Mesendoderm (in vitro differentiated cells): ENCODE measurements around the gene IL17RB.

Experiments
- DNase-seq: peaks from one replicate; pipeline ENCODE4 v3.0.0; 2013
- H2AK5ac ChIP-seq: 2 replicates; pipeline ENCODE4 v1.6.1; 2013; ENCODE audit warnings: low read length, inconsistent platforms
- H2BK120ac ChIP-seq: 2 replicates; pipeline ENCODE4 v1.6.1; 2013; ENCODE audit warnings: low read depth, mild to moderate bottlenecking, low read length, moderate library complexity, mixed read lengths
- H2BK15ac ChIP-seq: replicated peaks from 2 replicates; pipeline ENCODE4 v1.6.1; 2013; ENCODE audit warnings: low read depth, mild to moderate bottlenecking, moderate library complexity
- H2BK5ac ChIP-seq: 2 replicates; pipeline ENCODE4 v1.6.1; 2013; ENCODE audit warnings: low read length, inconsistent platforms
- H3K18ac ChIP-seq: 2 replicates; pipeline ENCODE4 v1.6.1; 2013; ENCODE audit warnings: mild to moderate bottlenecking, low read length, mixed read lengths
- H3K23ac ChIP-seq: one replicate; pipeline ENCODE4 v1.6.1; 2013; ENCODE audit warnings: low read length
- H3K27ac ChIP-seq: 2 replicates; pipeline ENCODE4 v1.5.1; 2013; ENCODE audit warnings: low read depth, mild to moderate bottlenecking, inconsistent platforms, low read length, moderate library complexity
- H3K27me3 ChIP-seq: 2 replicates; pipeline ENCODE4 v1.6.1; 2013; ENCODE audit warnings: low read length, control low read depth, mild to moderate bottlenecking, inconsistent platforms; ENCODE audit not compliant: insufficient read depth, poor library complexity
- H3K36me3 ChIP-seq: 2 replicates; pipeline ENCODE4 v1.6.1; 2013; ENCODE audit warnings: low read length, inconsistent platforms; ENCODE audit not compliant: control insufficient read depth, insufficient read depth
- H3K4ac ChIP-seq: one replicate; pipeline ENCODE4 v1.6.1; 2013; ENCODE audit warnings: low read depth, mild to moderate bottlenecking, low read length, moderate library complexity
- H3K4me1 ChIP-seq: 2 replicates; pipeline ENCODE4 v1.6.1; 2013; ENCODE audit warnings: low read depth, low read length, inconsistent platforms; ENCODE audit not compliant: control insufficient read depth
- H3K4me2 ChIP-seq: 2 replicates; pipeline ENCODE4 v1.6.1; 2013; ENCODE audit warnings: low read length
- H3K4me3 ChIP-seq: 2 replicates; pipeline ENCODE4 v1.5.1; 2013; ENCODE audit warnings: mild to moderate bottlenecking, low read length
- H3K56ac ChIP-seq: one replicate; pipeline ENCODE4 v1.6.1; 2013; ENCODE audit warnings: low read length
- H3K79me1 ChIP-seq: 2 replicates; pipeline ENCODE4 v1.6.1; 2013; ENCODE audit warnings: low read length, inconsistent platforms
- H3K79me2 ChIP-seq: 2 replicates; pipeline ENCODE4 v1.6.1; 2013; ENCODE audit warnings: mild to moderate bottlenecking, low read length; ENCODE audit not compliant: control insufficient read depth, insufficient read depth
- H3K9ac ChIP-seq: 2 replicates; pipeline ENCODE4 v1.6.1; 2013; ENCODE audit warnings: low read length, inconsistent platforms
- H4K5ac ChIP-seq: one replicate; pipeline ENCODE4 v1.6.1; 2013; ENCODE audit warnings: low read length
- H4K8ac ChIP-seq: one replicate; pipeline ENCODE4 v1.6.1; 2013; ENCODE audit warnings: low read depth, mild to moderate bottlenecking, control low read depth, low read length, moderate library complexity
- WGBS: extraction: QIAGEN DNeasy Blood & Tissue Kit; methylation state at CpG from one replicate; pipeline ENCODE4 v1.1.7; 2013; ENCODE audit warnings: low lambda C conversion rate, missing lambda C conversion rate; ENCODE audit not compliant: insufficient coverage; ENCODE audit errors: extremely low coverage; 5-methylcytosine and 5-hydroxymethylcytosine counted together

The IL17RB gene

DNA sequence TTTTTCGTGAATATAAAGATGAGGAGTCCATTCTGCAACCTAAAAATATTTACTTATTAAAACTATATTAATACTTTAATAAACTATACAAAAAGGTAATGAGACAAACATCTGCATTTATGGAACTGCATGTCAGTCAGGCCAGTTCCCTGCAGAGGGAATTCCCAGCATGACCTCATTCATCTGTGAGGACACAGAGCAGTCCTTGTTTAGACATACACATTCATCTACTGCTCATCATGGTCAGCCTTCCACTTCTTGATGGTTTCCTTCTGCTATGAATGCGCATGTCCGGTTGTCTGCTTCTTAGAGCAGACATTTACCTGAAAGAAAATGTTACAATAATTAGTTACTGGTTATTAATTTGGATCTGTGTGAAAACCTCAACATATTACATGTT lies 38.9 kb downstream of the IL17RB start:
- Histone ChIP-seq H3K79me2 (peaks cover 12% of the 10 kb centered on the region), H3K27me3 (no peaks in the 10 kb centered on the region), H3K36me3 (no peaks in the 10 kb centered on the region), H3K4ac (no peak overlapping the region), H3K4me1 (peaks cover 11% of the 10 kb centered on the region), H3K4me3 (no peak overlapping the region), H3K4me2 (no peak overlapping the region), H4K8ac (no peak overlapping the region), H2BK120ac (no peak overlapping the region), H3K79me1 (peaks cover 9% of the 10 kb centered on the region), H3K9ac (no peak overlapping the region), H2BK15ac (no peak overlapping the region), H3K27ac (no peak overlapping the region), H4K5ac (no peak overlapping the region), H3K18ac (no peak overlapping the region), H3K56ac (no peak overlapping the region), H2AK5ac (no peak overlapping the region), H3K23ac (no peak overlapping the region), H2BK5ac (no peak overlapping the region)
- no CpG with 5 or more reads among the region's 3 CpGs for WGBS
- no peak for DNase-seq

DNA sequence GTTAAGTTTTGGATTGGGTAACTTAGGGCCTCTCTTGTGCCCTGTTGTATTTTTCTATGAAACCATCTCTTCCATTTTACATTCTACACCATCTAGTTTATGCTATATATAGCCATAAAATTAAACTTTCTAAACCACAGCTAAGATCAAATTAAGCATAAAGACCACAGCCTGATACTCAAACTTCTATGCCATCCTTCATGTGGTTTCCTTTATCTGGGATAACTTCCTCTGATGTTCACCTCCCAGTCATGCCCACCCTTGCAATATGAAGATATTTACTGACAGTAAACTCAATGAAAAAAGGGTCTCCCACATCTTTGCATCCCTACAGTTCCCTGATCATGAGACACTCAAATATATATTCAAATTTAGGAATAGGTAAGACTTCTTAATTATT lies 41.1 kb downstream of the IL17RB start:
- Histone ChIP-seq H2BK120ac (no peak overlapping the region), H2AK5ac (no peak overlapping the region), H3K23ac (no peak overlapping the region), H3K9ac (no peak overlapping the region), H3K4me1 (peaks cover 5% of the 10 kb centered on the region), H4K5ac (no peak overlapping the region), H3K79me2 (peaks cover 21% of the 10 kb centered on the region), H3K27ac (no peak overlapping the region), H2BK5ac (no peak overlapping the region), H3K4ac (no peak overlapping the region), H4K8ac (no peak overlapping the region), H3K56ac (no peak overlapping the region), H3K18ac (no peak overlapping the region), H3K79me1 (peaks cover 13% of the 10 kb centered on the region), H2BK15ac (no peak overlapping the region), H3K36me3 (no peaks in the 10 kb centered on the region), H3K4me3 (no peak overlapping the region), H3K4me2 (no peak overlapping the region), H3K27me3 (no peaks in the 10 kb centered on the region)
- DNase-seq, result no peak

DNA sequence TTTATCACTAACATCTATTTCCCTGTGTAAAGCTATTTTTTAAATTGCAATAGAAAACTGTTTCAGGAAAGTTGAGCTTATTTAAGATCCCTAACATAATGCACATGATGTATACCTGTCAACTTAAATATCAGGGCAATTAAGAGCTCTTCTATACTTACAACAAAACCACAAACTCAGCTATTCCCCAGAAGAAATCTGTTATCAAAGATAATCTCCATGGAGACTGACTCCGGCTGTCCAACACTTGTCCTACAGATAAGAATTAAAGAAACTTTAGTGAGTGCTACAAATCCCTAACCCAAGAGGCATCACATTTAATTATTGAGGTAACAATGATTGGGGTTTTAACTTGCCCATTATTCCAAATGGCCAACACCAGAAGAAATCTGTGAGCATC lies 41.9 kb downstream of the IL17RB start:
- H4K5ac ChIP-seq, result no peak overlapping the region
- no peak overlapping the region for H3K23ac ChIP-seq
- H3K4ac ChIP-seq, result no peak overlapping the region
- H2AK5ac ChIP-seq, result no peak overlapping the region
- H2BK5ac ChIP-seq, result no peak overlapping the region
- H2BK120ac ChIP-seq, result no peak overlapping the region
- peaks cover 13% of the 10 kb centered on the region for H3K79me1 ChIP-seq
- peaks cover 21% of the 10 kb centered on the region for H3K79me2 ChIP-seq
- H3K27me3 ChIP-seq, result no peaks in the 10 kb centered on the region
- H2BK15ac ChIP-seq, result no peak overlapping the region
- no CpG with 5 or more reads among the region's 1 CpG for WGBS
- H3K18ac ChIP-seq, result no peak overlapping the region
- H3K56ac ChIP-seq, result no peak overlapping the region
- no peak overlapping the region for H3K4me2 ChIP-seq
- no peak overlapping the region for H3K4me3 ChIP-seq
- H3K36me3 ChIP-seq, result no peaks in the 10 kb centered on the region
- H3K27ac ChIP-seq, result no peak overlapping the region
- H4K8ac ChIP-seq, result no peak overlapping the region
- H3K4me1 ChIP-seq, result peaks cover 5% of the 10 kb centered on the region
- no peak overlapping the region for H3K9ac ChIP-seq
- DNase-seq, result no peak

DNA sequence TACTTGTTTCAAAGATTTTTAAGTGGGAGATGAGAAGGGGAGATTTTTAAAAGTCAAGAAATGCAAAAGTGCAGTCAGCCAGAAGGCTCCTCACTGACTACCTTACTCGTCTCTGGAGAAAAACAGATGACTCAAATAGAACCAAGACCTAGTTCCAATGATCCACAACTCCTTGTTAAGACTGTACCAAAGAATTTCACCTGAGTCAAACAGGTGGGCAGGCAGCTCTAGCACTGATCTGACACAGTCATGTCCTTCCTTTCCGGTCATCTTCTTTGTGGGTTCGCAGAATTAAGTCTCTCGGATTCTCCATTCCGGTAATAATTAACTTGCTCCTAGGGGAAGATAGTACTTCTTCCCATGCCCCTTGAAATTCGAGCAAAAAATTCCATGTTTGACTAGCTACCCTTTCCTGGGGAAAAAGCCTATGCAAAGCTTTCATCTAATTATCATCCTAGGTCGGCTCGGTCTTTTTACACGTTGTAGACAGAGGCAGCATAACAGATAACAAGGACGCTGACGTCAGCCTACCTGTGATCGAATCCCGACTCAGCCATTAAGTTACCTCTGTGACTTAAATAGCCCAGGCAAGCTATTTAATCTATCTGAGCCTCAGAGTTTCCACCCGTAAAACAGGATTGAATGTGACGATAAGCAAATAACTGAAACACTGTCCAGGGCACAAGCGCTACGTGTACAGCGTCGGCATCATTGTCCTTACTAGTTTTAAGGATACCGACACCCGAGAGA lies 44.5 kb downstream of the IL17RB start:
- Histone ChIP-seq H3K9ac (peak overlapping the region; percentile 86), H4K5ac (no peak overlapping the region), H3K23ac (no peak overlapping the region), H3K56ac (peak overlapping the region; percentile 93), H3K27ac (no peak overlapping the region), H3K36me3 (no peaks in the 10 kb centered on the region), H3K79me1 (peaks cover 13% of the 10 kb centered on the region), H3K4me1 (peaks cover 5% of the 10 kb centered on the region), H3K4me3 (peak overlapping the region; percentile 90), H3K18ac (no peak overlapping the region), H3K79me2 (peaks cover 21% of the 10 kb centered on the region), H2BK5ac (no peak overlapping the region), H3K27me3 (no peaks in the 10 kb centered on the region), H3K4ac (peak overlapping the region; percentile 5), H3K4me2 (peak overlapping the region; percentile 77), H2AK5ac (no peak overlapping the region), H2BK15ac (no peak overlapping the region), H2BK120ac (no peak overlapping the region), H4K8ac (no peak overlapping the region)
- peak; percentile 82 for DNase-seq
- WGBS, result no CpG with 5 or more reads among the region's 21 CpGs

DNA sequence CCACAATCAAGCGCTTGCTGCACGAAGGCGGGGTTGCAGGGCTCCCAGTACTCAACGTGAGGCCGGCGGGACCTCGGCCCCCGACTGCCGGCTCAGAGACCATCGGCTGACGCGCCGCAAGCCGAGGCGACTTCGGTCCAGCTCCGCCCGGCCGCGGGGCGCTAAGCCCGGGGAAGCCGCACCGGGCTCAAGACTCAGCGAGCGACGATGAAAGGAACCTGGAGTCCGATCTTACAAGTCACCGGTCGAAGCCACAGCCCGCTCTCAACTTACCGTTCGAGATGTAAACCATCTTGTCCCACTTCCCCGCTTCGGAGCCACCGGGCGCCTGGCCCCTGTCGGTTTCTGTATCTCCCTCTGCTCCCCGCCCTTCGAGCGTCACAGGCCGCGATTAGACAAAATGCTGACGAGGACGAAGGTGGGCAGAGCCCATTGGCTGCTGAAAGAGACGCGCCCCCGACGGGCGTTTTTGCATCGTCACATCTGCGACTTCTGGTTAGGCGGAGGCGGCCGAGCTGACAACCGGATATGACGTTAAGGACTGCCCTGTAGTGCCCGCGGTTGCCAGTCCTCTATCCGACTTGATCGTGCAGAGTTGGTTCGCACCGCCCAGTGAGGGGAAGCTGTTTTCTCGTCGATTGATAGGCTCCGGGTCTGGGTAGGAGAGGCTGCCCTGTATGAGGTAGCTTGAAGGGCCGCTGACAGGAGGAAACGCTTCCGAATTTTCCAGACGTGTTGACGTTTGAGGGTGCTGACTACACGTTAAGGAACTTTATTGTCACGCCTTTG lies 45.3 kb downstream of the IL17RB start, which contains the start of gene SELENOK:
TSS of gene SELENOK (minus strand) at position 363 of the 789 bp plus-strand sequence.
- Histone ChIP-seq H2AK5ac (no peak within 1 kb of the TSS), H2BK5ac (no peak within 1 kb of the TSS), H3K27ac (no peak within 1 kb of the TSS), H3K79me1 (peaks cover 13% of the 10 kb centered on the region), H3K18ac (no peak within 1 kb of the TSS), H3K4ac (peak within 1 kb of the TSS; percentile 36), H3K79me2 (peaks cover 21% of the 10 kb centered on the region), H2BK120ac (no peak within 1 kb of the TSS), H3K27me3 (no peaks in the 10 kb centered on the region), H3K4me3 (peak within 1 kb of the TSS; percentile 90), H3K23ac (peak within 1 kb of the TSS; percentile 10), H3K4me2 (peak within 1 kb of the TSS; percentile 77), H3K36me3 (no peaks in the 10 kb centered on the region), H3K9ac (peak within 1 kb of the TSS; percentile 86), H3K4me1 (peaks cover 5% of the 10 kb centered on the region), H2BK15ac (no peak within 1 kb of the TSS), H4K5ac (peak within 1 kb of the TSS; percentile 88), H3K56ac (peak within 1 kb of the TSS; percentile 93), H4K8ac (peak within 1 kb of the TSS; percentile 94)
- no CpG with 5 or more reads among the region's 73 CpGs for WGBS
- peak; percentile 100 for DNase-seq
